Activated CD4-positive, alpha-beta T cell treated with anti-CD3 and anti-CD28 coated beads for 24 hours (primary cell): ENCODE results near the gene UMODL1.

ENCODE experiments used
- DNase-seq, 2 donors: peaks; one replicate each; pipeline ENCODE4 v3.0.0-alpha.2; 2020; ENCODE audit warnings: low read depth in 2 of 2

The UMODL1 gene

GRCh38 chr21:42038826-42039425 is 32.2 kb upstream of the UMODL1 start:
- DNase-seq, result no peak

GRCh38 chr21:42039470-42039901 is 31.6 kb upstream of the UMODL1 start:
- DNase-seq, result no peak

GRCh38 chr21:42039911-42040351 is 31.2 kb upstream of the UMODL1 start:
- DNase-seq, result no peak

- DNase-seq, result no peak
Observed at GRCh38 chr21:42040411-42041180, 30.5 kb upstream of the UMODL1 start.

GRCh38 chr21:42041246-42041645 is 29.9 kb upstream of the UMODL1 start:
- no peak for DNase-seq

GRCh38 chr21:42041711-42042110 is 29.4 kb upstream of the UMODL1 start:
- no peak for DNase-seq

GRCh38 chr21:42042651-42043050 is 28.5 kb upstream of the UMODL1 start:
- DNase-seq, result no peak

- no peak for DNase-seq
Observed at GRCh38 chr21:42043201-42043895, 27.8 kb upstream of the UMODL1 start.

GRCh38 chr21:42043961-42044360 is 27.2 kb upstream of the UMODL1 start:
- DNase-seq, result no peak

GRCh38 chr21:42044871-42045495 is 26.1 kb upstream of the UMODL1 start:
- DNase-seq, result no peak

GRCh38 chr21:42047821-42048613 is 23.1 kb upstream of the UMODL1 start:
- DNase-seq, result no peak

- DNase-seq, result no peak
Observed at GRCh38 chr21:42048870-42049577, 22.1 kb upstream of the UMODL1 start.

- no peak for DNase-seq
Observed at GRCh38 chr21:42049578-42050430, 21.3 kb upstream of the UMODL1 start.

GRCh38 chr21:42051788-42052187 is 19.3 kb upstream of the UMODL1 start:
- DNase-seq, result no peak

GRCh38 chr21:42055425-42055824 is 15.7 kb upstream of the UMODL1 start:
- DNase-seq, result no peak

GRCh38 chr21:42056468-42056867 is 14.6 kb upstream of the UMODL1 start:
- DNase-seq, result no peak

GRCh38 chr21:42056996-42057689 is 14.0 kb upstream of the UMODL1 start:
- no peak for DNase-seq

GRCh38 chr21:42057851-42058437 is 13.2 kb upstream of the UMODL1 start:
- DNase-seq, result no peak

- DNase-seq, result no peak
Observed at GRCh38 chr21:42058631-42059111, 12.4 kb upstream of the UMODL1 start.
